Activated CD4-positive, alpha-beta T cell treated with anti-CD3 and anti-CD28 coated beads, Interleukin-10, Interleukin-2, amounts not matched to agents 100 ng/mL and 50 ng/mL, durations not matched to agents 16 hours and 8 hours (primary cell): ENCODE results near the gene CST4.
"Not testable (repeated sequence)": the region's sequence is repeated elsewhere in the genome, so short reads cannot be mapped to it uniquely, and the experiment has no call there.

Experiments used
- DNase-seq: peaks from one replicate; pipeline ENCODE4 v3.0.0-alpha.2; 2020

CST4 gene

GRCh38 chr20:23688684-23689398 is at the start of gene CST4:
TSS of gene CST4 (minus strand) at chr20:23689038. CDS start at chr20:23688969, 69 bp downstream.
- not testable (repeated sequence) for DNase-seq

DNA sequence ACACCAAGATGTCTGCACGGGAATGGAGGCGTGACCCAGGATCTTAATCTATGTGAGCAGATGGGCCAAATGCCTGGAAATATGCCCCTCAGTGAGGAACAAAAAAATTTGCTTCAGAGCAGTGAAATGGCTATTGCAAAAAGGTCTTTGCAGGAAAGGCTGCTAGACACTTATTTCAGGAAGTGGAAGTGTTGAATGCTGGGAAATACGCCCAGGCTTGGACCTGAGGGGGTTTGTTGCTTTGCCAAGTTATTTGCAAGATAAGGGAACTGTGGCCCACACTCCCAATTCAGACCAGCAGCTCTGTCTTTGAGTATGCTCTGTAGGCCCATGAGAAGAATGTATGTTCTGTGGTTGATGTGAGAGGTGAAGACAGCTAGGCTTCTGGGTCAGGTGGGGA is 46.6 kb upstream of the CST4 start:
- not testable (repeated sequence) for DNase-seq

DNA sequence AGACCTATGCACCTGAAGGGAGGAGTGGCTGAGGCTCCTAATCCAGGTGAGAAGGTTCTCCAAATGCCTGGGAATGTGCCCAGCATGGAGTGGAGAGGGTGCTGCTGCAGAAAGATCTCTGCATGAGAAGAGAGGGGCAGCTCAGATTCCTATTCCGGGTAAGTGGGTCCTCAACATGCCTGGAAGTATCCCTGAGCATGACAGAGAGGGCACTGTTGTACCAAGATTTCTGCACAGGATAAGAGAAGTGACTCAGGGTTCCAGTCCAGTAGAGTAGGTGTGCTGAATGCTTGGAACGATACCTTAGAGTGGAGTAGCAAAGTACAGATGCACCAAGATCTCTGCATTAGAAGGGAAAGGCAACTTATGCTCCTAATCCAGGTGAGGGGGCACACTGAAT is 46.1 kb upstream of the CST4 start:
- DNase-seq = not testable (repeated sequence)

DNA sequence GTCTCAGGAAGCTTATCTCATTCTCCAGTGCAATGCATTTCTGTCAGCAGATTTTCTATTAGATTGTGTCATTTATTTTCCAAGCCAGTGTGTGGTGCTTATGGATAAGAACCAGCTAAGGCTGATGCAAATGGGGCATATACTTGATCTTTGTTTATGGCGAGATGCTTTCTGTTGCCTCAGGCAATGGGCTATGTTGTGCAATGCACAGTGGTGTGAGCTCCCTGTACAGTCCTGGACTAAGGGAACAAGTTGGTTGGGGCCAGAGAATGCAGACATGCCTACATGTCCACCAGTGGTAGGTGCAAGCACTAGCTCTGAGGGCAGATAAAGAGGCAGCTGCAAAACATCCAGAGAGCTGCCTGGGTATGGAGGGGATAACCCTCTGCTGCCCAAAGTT is 45.6 kb upstream of the CST4 start:
- not testable (repeated sequence) for DNase-seq

DNA sequence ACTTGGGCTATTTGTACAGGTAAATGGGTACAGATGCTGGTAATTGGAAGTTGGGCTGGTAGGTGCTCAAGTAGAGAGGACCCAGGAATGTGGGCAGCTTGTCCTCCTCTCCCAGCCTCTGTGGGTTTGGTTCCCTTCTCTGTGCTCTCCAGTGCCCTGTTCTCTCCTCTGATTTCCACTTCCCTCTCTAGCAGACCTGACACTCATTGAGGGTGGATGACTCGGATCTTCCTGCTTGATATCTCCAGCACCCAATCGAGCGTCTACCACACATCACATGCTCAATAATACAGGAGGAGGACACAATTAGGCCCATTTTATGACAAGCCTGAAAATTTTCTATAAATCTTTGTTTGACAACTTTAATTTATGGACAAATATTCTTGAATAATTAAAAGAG is 38.2 kb upstream of the CST4 start:
- no peak for DNase-seq

- no peak for DNase-seq
These were observed 36.3 kb upstream of the CST4 start for GRCh38 chr20:23725102-23725501.

- DNase-seq = peak; percentile 38
These were observed 34.9 kb upstream of the CST4 start for GRCh38 chr20:23723659-23724307.

GRCh38 chr20:23722851-23723250 is 34.0 kb upstream of the CST4 start:
- DNase-seq = not testable (repeated sequence)

DNA sequence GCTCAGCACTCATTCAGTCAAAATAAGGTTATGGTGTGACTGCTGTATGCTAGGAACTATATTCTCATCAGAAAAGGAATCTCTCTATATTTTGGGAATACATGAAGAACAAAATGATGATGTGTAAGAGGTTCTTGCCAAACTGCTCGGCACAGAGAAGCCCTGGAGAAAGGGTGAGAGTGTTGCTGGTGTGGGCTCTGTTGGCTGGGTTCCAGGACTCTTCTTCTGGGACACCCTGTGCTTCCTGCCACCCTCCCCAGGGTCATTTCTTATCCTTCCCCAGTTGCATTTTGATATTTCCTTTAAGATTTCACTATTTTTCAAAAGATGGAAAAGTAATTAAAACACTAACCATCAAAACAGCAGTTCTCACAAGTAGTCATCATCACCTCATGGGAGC is 33.1 kb upstream of the CST4 start:
- DNase-seq = no peak

DNA sequence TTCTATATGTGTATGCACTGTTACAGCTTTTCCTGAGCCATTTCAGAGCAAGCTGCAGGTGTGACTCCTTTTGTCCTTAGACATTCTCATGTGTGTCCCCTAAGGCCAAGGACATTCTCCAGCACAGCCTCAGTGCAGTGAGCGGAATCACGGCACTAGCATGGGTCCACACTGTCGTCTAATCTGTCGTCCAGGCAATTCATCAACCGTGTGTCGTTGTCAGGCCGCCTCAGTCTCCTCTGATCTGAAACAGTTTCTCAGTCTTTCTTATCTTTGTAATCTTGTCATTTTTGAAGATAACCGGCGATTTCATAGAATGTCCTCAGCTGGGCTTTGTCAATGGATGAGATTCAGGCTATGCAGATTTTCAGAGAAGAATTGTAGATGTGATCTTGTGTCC is 30.5 kb upstream of the CST4 start:
- not testable (repeated sequence) for DNase-seq

GRCh38 chr20:23711778-23712177 is 22.9 kb upstream of the CST4 start:
- not testable (repeated sequence) for DNase-seq

DNA sequence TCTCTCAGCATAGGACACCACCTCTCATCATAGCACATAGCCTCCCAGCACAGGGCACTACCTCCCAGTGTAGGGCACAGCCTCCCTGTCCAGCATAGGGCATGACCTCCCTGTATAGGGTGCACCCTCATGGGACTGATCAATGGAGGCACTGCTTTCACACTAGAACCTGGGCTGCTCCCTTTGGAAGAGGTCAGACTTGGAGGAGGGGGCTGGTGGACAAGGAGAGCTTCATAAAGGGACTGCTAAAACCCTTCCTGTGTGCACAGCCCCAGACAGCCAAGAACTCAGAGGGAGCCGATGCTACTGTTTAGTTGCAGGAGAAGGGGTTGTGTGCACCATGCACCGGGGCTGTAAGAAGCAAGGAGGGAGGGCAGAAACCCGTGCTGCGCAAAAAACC is 21.9 kb upstream of the CST4 start:
- DNase-seq = no peak

GRCh38 chr20:23705895-23706294 is 17.1 kb upstream of the CST4 start:
- no peak for DNase-seq

DNA sequence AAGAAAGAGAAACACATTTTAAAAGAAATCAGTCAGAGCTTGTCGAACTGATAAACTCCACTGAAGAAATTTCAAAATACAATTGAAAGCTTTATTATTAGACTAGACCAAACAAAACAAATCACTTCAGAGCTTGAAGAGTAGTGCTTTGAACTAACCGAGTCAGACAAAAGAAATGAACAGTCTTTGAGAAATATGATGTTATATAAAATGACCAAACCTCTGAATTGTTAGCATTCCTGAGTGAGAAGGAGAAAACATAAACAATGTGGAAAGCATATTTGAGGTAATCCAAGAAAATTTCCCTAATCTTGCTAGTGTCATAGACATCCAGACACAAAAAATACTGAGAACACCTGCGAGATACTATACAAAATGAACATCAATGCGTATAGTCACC is 13.2 kb upstream of the CST4 start:
- DNase-seq = no peak

- no peak for DNase-seq
These were observed 12.1 kb upstream of the CST4 start for GRCh38 chr20:23700931-23701330.

DNA sequence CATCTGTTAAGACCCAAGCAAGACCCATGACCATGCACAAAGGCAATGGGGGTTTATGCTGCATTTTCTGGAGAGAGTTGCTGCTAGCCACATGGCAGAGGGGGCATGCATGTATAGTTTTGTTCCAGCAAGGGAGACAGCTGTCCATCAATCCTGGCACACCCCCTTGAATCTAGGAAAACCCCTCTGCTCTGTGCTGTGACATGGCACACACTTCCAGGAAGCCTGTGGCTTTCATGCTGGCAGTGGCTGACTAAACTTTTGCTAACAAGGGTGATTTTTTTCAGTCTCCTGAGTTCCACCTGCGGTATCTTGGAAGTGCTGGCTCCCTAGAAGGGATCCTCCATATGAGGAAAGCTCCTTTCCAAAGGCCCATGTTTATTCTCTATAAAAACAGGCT is 9.1 kb upstream of the CST4 start:
- peak; percentile 6 for DNase-seq

- DNase-seq = not testable (repeated sequence)
These were observed 6.2 kb upstream of the CST4 start for GRCh38 chr20:23695068-23695395.

DNA sequence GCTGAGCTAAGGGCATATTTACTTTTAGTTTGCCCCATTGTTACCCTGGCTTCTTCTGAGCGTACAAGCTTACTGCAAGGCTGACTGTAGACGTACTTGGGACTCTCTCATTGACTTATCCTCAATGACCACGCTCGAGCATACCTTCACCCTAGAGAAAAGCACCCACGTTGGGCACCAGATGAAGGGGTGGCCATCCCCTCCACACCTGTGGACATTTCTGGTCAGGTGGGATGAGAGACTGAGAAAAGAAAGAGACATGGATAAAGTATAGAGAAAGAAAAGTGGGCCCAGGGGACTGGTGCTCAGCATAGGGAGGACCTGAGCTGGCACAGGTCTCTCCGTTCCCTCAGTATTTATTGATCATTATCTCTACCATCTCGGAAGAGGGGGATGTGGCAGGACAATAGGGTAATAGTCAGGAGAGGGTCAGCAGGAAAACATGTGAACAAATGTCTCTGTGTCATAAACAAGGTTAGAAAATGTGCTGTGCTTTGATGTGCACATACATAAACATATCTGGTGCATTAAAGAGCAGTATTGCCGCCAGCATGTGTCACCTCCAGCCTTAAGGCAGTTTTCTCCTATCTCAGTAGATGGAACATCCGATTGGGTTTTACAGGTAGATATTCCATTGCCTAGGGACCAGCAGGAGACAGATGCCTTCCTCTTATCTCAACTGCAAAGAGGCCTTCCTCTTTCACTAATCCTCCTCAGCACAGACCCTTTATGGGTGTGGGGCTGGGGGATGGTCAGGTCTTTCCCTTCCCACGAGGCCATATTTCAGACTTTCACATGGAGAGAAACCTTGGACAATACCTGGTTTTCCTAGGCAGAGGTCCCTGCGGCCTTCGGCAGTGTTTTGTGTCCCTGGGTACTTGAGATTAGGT is 5.6 kb upstream of the CST4 start:
- DNase-seq = not testable (repeated sequence)

DNA sequence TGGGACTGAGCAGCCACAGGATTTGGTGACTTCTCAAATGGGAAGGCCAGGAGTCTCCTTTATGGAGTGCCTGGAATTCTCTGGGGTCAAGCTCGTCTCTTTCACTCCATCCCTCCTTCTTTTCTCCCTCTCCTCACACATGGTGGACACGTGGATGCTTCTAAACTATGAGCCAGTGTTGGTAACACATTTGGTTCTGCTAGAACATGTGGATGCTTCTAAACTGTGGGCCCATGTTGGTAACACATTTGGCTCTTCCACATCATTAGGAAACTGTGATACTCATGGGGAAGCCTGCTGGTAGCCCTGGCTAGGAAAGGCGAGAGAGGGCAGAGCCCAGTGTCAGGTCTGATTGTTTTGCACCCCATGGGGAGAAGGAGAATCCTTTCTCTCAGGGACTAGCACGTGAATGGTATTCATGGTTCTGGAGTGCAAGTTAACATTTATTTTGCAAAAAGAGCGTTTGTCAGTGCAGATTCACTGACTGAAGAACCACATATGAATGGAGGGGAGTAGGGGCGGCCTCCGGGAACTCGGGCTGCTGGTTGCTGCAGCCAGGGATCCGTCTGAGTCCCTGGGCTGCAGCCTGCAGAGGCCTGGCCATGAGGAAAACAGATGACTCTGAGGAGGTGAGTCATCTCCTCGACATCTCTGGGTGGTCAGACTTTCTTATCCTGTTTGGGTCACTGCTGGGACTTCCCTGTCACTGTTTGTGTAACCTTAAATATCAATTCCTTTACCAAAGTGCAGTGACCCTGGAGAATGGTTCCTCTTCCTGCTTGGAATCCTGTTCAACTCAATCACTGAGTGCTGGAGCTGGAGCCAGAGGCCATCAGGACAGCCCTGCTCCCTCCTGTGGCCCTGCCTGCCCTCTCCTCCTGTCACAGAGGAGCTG is 4.1 kb upstream of the CST4 start:
- DNase-seq = not testable (repeated sequence)

- DNase-seq = no peak
These were observed 2.8 kb upstream of the CST4 start for GRCh38 chr20:23691675-23692074.

DNA sequence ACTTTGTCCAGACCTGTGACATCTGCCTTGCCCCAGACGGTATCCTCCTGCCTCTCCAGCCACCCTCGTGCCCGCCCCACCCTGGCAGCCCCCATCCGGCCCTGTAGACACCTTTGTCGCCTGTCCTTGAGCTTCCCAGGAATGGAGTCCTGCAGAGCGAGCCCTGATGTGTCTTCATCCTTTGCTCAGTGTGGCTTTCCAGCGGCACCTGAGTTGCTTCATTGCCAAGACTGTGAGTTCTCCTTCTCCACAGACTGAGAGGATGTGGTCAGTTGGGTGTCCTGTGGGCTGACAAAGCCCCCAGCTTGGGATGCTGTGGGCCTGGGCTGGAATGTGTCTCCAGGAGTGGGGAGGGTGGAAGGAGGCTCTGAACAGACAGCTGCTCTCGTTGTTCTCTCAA is 1.7 kb upstream of the CST4 start:
- no peak for DNase-seq

DNA sequence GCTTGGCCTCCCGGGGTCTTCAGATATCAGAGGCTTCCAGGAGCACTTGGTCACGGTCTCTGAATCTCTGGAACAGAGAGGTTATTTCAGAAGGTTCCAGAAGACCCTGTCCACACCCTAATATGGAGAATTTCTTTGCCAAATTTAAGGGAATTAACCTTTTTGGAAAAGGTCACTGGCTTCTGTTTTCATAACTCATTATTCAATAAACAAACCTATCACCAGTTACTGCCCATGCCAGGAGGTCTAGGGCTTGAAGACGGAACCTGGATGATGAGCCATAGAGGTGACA is 507 bp upstream of the CST4 start:
- DNase-seq = no peak

DNA sequence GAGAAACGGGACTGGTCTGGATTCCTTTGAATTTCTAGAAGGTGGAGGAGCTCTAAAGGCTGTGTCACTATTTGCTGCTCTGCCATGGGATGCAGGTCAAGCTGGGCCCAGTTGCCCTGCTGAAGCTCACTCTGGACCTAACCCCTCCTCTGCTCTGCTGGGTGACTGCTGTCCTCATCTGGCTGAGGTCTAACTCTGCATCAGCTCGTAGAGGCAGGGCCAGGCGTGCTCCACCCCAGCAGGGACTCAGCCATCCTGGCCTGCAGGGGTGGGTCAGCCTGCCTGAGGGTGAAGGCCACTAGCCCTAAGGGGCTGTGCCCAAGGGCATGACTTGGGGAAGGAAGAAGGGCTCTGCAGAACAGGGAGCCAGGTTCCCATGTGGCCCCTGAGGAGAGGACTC is 852 bp downstream of the CST4 start:
- no peak for DNase-seq
